HG03108 (cell line): ENCODE data around the gene MACROD2.
A peak's percentile ranks its signal among the peaks of the same experiment; 100 is the strongest.
"Not testable (repeated sequence)": the region's sequence is repeated elsewhere in the genome, so short reads cannot be mapped to it uniquely, and the experiment has no call there.

ENCODE experiments used
- ATAC-seq: cut with Tn5 transposase; IDR thresholded peaks from one replicate; pipeline ENCODE4 v1.9.1; 2021; ENCODE audit warnings: moderate library complexity; ENCODE audit not compliant: unreplicated experiment

MACROD2 gene

GRCh38 chr20:15179381-15179780 lies 1184.1 kb downstream of the MACROD2 start:
- no peak for ATAC-seq

GRCh38 chr20:15179781-15180180 lies 1184.5 kb downstream of the MACROD2 start:
- ATAC-seq: no peak

- no peak for ATAC-seq
These were observed 1190.0 kb downstream of the MACROD2 start for GRCh38 chr20:15185322-15185721.

GRCh38 chr20:15185913-15186312 lies 1190.6 kb downstream of the MACROD2 start:
- no peak for ATAC-seq

GRCh38 chr20:15187612-15188011 lies 1192.3 kb downstream of the MACROD2 start:
- no peak for ATAC-seq

GRCh38 chr20:15188415-15188814 lies 1193.1 kb downstream of the MACROD2 start:
- no peak for ATAC-seq

- ATAC-seq: no peak
These were observed 1195.9 kb downstream of the MACROD2 start for GRCh38 chr20:15191082-15191723.

GRCh38 chr20:15195378-15195777 lies 1200.1 kb downstream of the MACROD2 start:
- no peak for ATAC-seq

- no peak for ATAC-seq
These were observed 1201.4 kb downstream of the MACROD2 start for GRCh38 chr20:15196547-15197255.

GRCh38 chr20:15198017-15198416 lies 1202.7 kb downstream of the MACROD2 start:
- ATAC-seq: not testable (repeated sequence)

- ATAC-seq: peak; percentile 41
These were observed 1204.4 kb downstream of the MACROD2 start for GRCh38 chr20:15199698-15200097.

GRCh38 chr20:15200147-15200565 lies 1204.8 kb downstream of the MACROD2 start:
- peak; percentile 72 for ATAC-seq

- ATAC-seq: no peak
These were observed 1206.3 kb downstream of the MACROD2 start for GRCh38 chr20:15201602-15202001.

GRCh38 chr20:15204234-15204633 lies 1208.9 kb downstream of the MACROD2 start:
- ATAC-seq: no peak

GRCh38 chr20:15205028-15205427 lies 1209.7 kb downstream of the MACROD2 start:
- ATAC-seq: no peak

GRCh38 chr20:15205719-15206118 lies 1210.4 kb downstream of the MACROD2 start:
- no peak for ATAC-seq

- no peak for ATAC-seq
These were observed 1214.2 kb downstream of the MACROD2 start for GRCh38 chr20:15209537-15209936.

- ATAC-seq: no peak
These were observed 1218.7 kb downstream of the MACROD2 start for GRCh38 chr20:15214051-15214450.

- no peak for ATAC-seq
These were observed 1224.8 kb downstream of the MACROD2 start for GRCh38 chr20:15220009-15220656.

- ATAC-seq: no peak
These were observed 1225.7 kb downstream of the MACROD2 start for GRCh38 chr20:15220778-15221565.
